Measurements from ENCODE around the gene UBE4A. TPM values are rescaled to one million over a fixed set of nuclear protein-coding genes. Genes with fewer than 3 reads are reported as not detected.
"Not testable (repeated sequence)": the region's sequence is repeated elsewhere in the genome, so short reads cannot be mapped to it uniquely, and the experiment has no call there.

The UBE4A gene
- total and polyA plus RNA-seq, 8 donors: 40.3 to 47.7 (median 44.0) TPM

- Histone ChIP-seq H3K27me3 (no peaks in the 10 kb centered on the region), H3K9me3 (no peaks in the 10 kb centered on the region), H3K4me3 (no peak overlapping the region), H3K36me3 (no peaks in the 10 kb centered on the region), H3K4me1 (peaks cover 3 to 11% of the 10 kb centered on the region in 2 donors), H3K27ac (peak overlapping the region in 1 of 2 donors; percentile 5)
- no peak for TF ChIP-seq CTCF (IDR thresholded peaks at IDR 0.05)
- intact Hi-C loops (cut with DNase I): no loop called here
- no peak for ATAC-seq
- DNase-seq: no peak
Measured at GRCh38 chr11:118415062-118415738, 55.8 kb downstream of the UBE4A start.

GRCh38 chr11:118415739-118416068 is 56.3 kb downstream of the UBE4A start:
- no peaks in the 10 kb centered on the region for H3K27me3 ChIP-seq
- H3K4me3 ChIP-seq: no peak overlapping the region
- no peaks in the 10 kb centered on the region for H3K9me3 ChIP-seq
- H3K27ac ChIP-seq: peak overlapping the region in 1 of 2 donors; percentile 5
- ATAC-seq (peak; percentile 69), DNase-seq (no peak)
- no peaks in the 10 kb centered on the region for H3K36me3 ChIP-seq
- TF ChIP-seq CTCF (IDR thresholded peaks at IDR 0.05): no peak
- intact Hi-C loops (cut with DNase I): no loop called here
- H3K4me1 ChIP-seq: peaks cover 3 to 11% of the 10 kb centered on the region in 2 donors

- H3K4me1 ChIP-seq: peaks cover 3 to 11% of the 10 kb centered on the region in 2 donors
- H3K27ac ChIP-seq; H3K4me3 ChIP-seq; intact Hi-C loops (cut with DNase I); DNase-seq; H3K27me3 ChIP-seq; ATAC-seq; H3K9me3 ChIP-seq; H3K36me3 ChIP-seq: not testable (repeated sequence)
Measured at GRCh38 chr11:118416900-118417299, 57.5 kb downstream of the UBE4A start.

- H3K9me3 ChIP-seq: no peaks in the 10 kb centered on the region
- H3K27me3 ChIP-seq: no peaks in the 10 kb centered on the region
- H3K27ac ChIP-seq: no peak overlapping the region
- TF ChIP-seq CTCF (IDR thresholded peaks at IDR 0.05): no peak
- DNase-seq (no peak), ATAC-seq (no peak)
- H3K4me1 ChIP-seq: peaks cover 3 to 11% of the 10 kb centered on the region in 2 donors
- H3K4me3 ChIP-seq: no peak overlapping the region
- H3K36me3 ChIP-seq: no peaks in the 10 kb centered on the region
- intact Hi-C loops (cut with DNase I): no loop called here
Measured at GRCh38 chr11:118417801-118418200, 58.4 kb downstream of the UBE4A start.

- H3K9me3 ChIP-seq: no peaks in the 10 kb centered on the region
- no peaks in the 10 kb centered on the region for H3K36me3 ChIP-seq
- no peak for DNase-seq
- no peaks in the 10 kb centered on the region for H3K27me3 ChIP-seq
- no peak for TF ChIP-seq CTCF (IDR thresholded peaks at IDR 0.05)
- no peak overlapping the region for H3K27ac ChIP-seq
- intact Hi-C loops (cut with DNase I): no loop called here
- H3K4me3 ChIP-seq: no peak overlapping the region
- no peak for ATAC-seq
- peaks cover 3 to 11% of the 10 kb centered on the region in 2 donors for H3K4me1 ChIP-seq
Measured at GRCh38 chr11:118418766-118419165, 59.4 kb downstream of the UBE4A start.

- no peak for DNase-seq
- intact Hi-C loops (cut with DNase I): no loop called here
- ATAC-seq: no peak
- Histone ChIP-seq H3K4me1 (no peaks in the 10 kb centered on the region), H3K36me3 (no peaks in the 10 kb centered on the region), H3K4me3 (no peak overlapping the region), H3K27ac (no peak overlapping the region), H3K27me3 (no peaks in the 10 kb centered on the region), H3K9me3 (no peaks in the 10 kb centered on the region)
- no peak for TF ChIP-seq CTCF (IDR thresholded peaks at IDR 0.05)
Measured at GRCh38 chr11:118427707-118428106, 68.3 kb downstream of the UBE4A start.

Data from left lung (tissue), 10 donors.